Psoas muscle (tissue), 8 donors: ENCODE measurements around the gene MED25. TPM values are rescaled to one million over a fixed set of nuclear protein-coding genes. Genes with fewer than 3 reads are reported as not detected.

Experiments used
- ATAC-seq, 4 donors: fragments of 200-7000 bp; cut with Tn5 transposase; one replicate each; pipeline ENCODE4 v1.9.1; 2020; ENCODE audit warnings: moderate library complexity in 3 of 4, mild to moderate bottlenecking in 2 of 4
- DNase-seq, 2 donors: peaks; one replicate each; pipeline ENCODE4 v3.0.0-alpha.2; 2020
- H3K27ac ChIP-seq: fragments of 200-600 bp; one replicate; pipeline ENCODE4 v1.8.0; 2022
- H3K27me3 ChIP-seq, 3 donors: fragments of 200-600 bp in 1 of 3; one replicate each; pipeline versions ENCODE4 v1.6.1 to v1.8.0; 2013 to 2022; ENCODE audit warnings: low read length in 2 of 3, mild to moderate bottlenecking in 2 of 3, moderate library complexity in 1 of 3; ENCODE audit not compliant: insufficient read depth in 3 of 3
- H3K36me3 ChIP-seq, 2 donors: fragments of 200-600 bp in 1 of 2; one replicate each; pipeline versions ENCODE4 v1.6.1 to v1.8.0; 2013 to 2022; ENCODE audit warnings: low read depth in 1 of 2, mild to moderate bottlenecking in 1 of 2, moderate library complexity in 1 of 2; ENCODE audit not compliant: insufficient read depth in 1 of 2
- H3K4me1 ChIP-seq: fragments of 200-600 bp; one replicate; pipeline ENCODE4 v1.8.0; 2022
- H3K4me3 ChIP-seq: fragments of 200-600 bp; one replicate; pipeline ENCODE4 v1.8.0; 2022; ENCODE audit warnings: mild to moderate bottlenecking
- H3K9me3 ChIP-seq: fragments of 200-600 bp; one replicate; pipeline ENCODE4 v1.8.0; 2022
- CTCF ChIP-seq: fragments of 200-600 bp; IDR thresholded peaks from one replicate; pipeline ENCODE4 v1.8.0; 2022; ENCODE audit warnings: antibody characterized with exemption
- WGBS, 3 donors: extraction: QIAGEN DNeasy Blood & Tissue Kit; methylation state at CpG; one replicate each; pipeline versions ENCODE4 v1.1.6 to v1.1.7; 2013; 5-methylcytosine and 5-hydroxymethylcytosine counted together
- intact Hi-C, 2 donors: fragments of 100-400 bp; cut with DNase I; formaldehyde crosslinking; loops; one replicate each; pipeline versions ENCODE4 v1.11.0 to v1.14.2; 2022
- polyA plus RNA-seq, 3 donors: library from polyadenylated mRNA; stranded (reverse); fragments of 200-250 nt; gene quantifications; one replicate each; pipeline ENCODE4 v1.2.3, GENCODE V29; 2013
- total RNA-seq, 4 donors: library from RNA; stranded (reverse); fragmentation: NEBNext Ultra II Directional in 2 of 4; extraction: Animal tissue kit (Norgen Biotek cat#: 25700) in 2 of 4; gene quantifications; one replicate each; pipeline versions ENCODE4 v1.2.1 to v1.2.4, GENCODE V29; 2021 to 2023
- donor health status: healthy with polysubstance abuse.
- donor health status: DM: no; HTN: no; CAD: no; lungs with moderate emphysema.
- donor health status: Bipolar disorder and iron deficiency.
- donor health status: healthy.
- donor health status: DM: yes; HTN: yes; CAD: no.
- donor health status: DM: no; HTN: no; CAD: no.
- donor health status: DM: no; HTN: no; CAD: no.
- donor health status: DM: yes; HTN: yes; CAD: no.

MED25 gene
- total and polyA plus RNA-seq, 7 donors = 24.5 to 125 (median 76.8) TPM

GRCh38 chr19:49869009-49869483 is 51.0 kb downstream of the MED25 start:
- intact Hi-C loops = no loop called here
- peaks cover 0 to 33% of the 10 kb centered on the region in 2 donors for H3K36me3 ChIP-seq
- WGBS, 3 donors = 1 to 2% (median 1%) methylated on average over 15 of the region's 15 CpGs
- peak overlapping the region; percentile 94 for H3K27ac ChIP-seq
- no peaks in the 10 kb centered on the region for H3K9me3 ChIP-seq
- DNase-seq (no peak), ATAC-seq (peak; percentile 12 to 34 (median 20))
- TF ChIP-seq CTCF = no peak
- H3K4me1 ChIP-seq = peaks cover 41% of the 10 kb centered on the region
- H3K27me3 ChIP-seq = no peaks in the 10 kb centered on the region
- H3K4me3 ChIP-seq = peak overlapping the region; percentile 77

GRCh38 chr19:49869484-49870308 is 51.6 kb downstream of the MED25 start:
- H3K9me3 ChIP-seq = no peaks in the 10 kb centered on the region
- intact Hi-C loops = no loop called here
- H3K36me3 ChIP-seq = peaks cover 0 to 32% of the 10 kb centered on the region in 2 donors
- H3K4me1 ChIP-seq = peaks cover 48% of the 10 kb centered on the region
- ATAC-seq = peak; percentile 78 to 80 (median 80)
- WGBS, 3 donors = 0 to 1% (median 1%) methylated on average over 47 to 67 of the region's 67 CpGs
- TF ChIP-seq CTCF = no peak
- peak overlapping the region; percentile 77 for H3K4me3 ChIP-seq
- H3K27ac ChIP-seq = peak overlapping the region; percentile 94
- DNase-seq = peak; percentile 93 to 98
- H3K27me3 ChIP-seq = no peaks in the 10 kb centered on the region

GRCh38 chr19:49870309-49870901 is 52.3 kb downstream of the MED25 start:
- DNase-seq = peak; percentile 33 to 61
- intact Hi-C loops = no loop called here
- no peak for TF ChIP-seq CTCF

GRCh38 chr19:49871349-49871985 is 53.4 kb downstream of the MED25 start:
- no peak overlapping the region for H3K4me3 ChIP-seq
- WGBS, 3 donors = 83 to 90% (median 89%) methylated on average over 16 to 17 of the region's 17 CpGs

More at GRCh38 chr19:49870309-49870901, 52.3 kb downstream of the MED25 start:
- no peaks in the 10 kb centered on the region for H3K9me3 ChIP-seq
- H3K27ac ChIP-seq = peak overlapping the region; percentile 88
- peaks cover 0 to 28% of the 10 kb centered on the region in 2 donors for H3K36me3 ChIP-seq
- no peak for ATAC-seq
- H3K4me3 ChIP-seq = peak overlapping the region; percentile 68
- WGBS, 3 donors = 66 to 70% (median 68%) methylated on average over 15 of the region's 15 CpGs
- H3K27me3 ChIP-seq = no peaks in the 10 kb centered on the region
- H3K4me1 ChIP-seq = peaks cover 48% of the 10 kb centered on the region

More at GRCh38 chr19:49871349-49871985, 53.4 kb downstream of the MED25 start:
- no peaks in the 10 kb centered on the region for H3K9me3 ChIP-seq
- H3K36me3 ChIP-seq = peaks cover 0 to 28% of the 10 kb centered on the region in 2 donors
- H3K27me3 ChIP-seq = no peaks in the 10 kb centered on the region
- TF ChIP-seq CTCF = no peak
- peak overlapping the region; percentile 28 for H3K27ac ChIP-seq
- intact Hi-C loops = no loop called here
- peaks cover 42% of the 10 kb centered on the region for H3K4me1 ChIP-seq
- DNase-seq (peak in 1 of 2 donors; percentile 15), ATAC-seq (no peak)
